ENCODE data around the gene ZCCHC24.
"Not testable (repeated sequence)": the region's sequence is repeated elsewhere in the genome, so short reads cannot be mapped to it uniquely, and the experiment has no call there.

ZCCHC24 gene

DNA sequence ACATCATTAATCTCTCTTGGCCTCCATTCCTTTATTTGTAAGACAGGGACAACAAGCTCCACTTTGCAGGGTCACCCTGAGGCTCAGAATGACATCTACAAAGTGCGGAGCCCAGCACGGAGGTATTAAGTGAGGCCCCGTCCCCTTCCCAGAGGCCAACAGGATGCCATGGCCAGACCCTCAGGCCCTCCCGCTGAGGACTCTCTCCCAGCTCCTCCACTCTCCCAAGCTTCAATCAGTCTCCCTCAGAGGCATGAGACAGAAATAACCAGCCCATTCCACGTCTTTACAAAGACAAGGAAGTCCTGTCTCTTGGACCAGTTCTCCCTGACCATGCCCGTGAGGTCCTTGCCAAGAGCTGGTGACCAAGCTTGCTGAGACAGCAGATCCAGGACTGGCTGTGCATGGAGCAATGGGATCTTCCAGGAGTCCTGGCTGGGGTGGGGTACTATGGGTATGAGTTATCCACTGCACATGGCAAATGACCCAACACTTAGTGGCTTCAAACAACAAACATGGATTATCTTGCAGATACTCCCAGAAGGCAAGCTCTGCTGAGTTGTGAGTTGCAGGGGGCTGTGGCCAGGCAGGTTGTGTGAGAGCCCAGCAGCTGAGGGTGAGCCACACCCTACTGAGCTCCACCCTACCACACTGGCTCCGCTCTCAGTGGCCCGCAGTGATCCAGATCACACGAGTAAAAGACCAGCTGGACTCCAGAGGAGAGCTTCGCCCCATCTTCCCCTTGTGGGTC is 102.4 kb downstream of the ZCCHC24 start:
- no peak for DNase-seq

DNA sequence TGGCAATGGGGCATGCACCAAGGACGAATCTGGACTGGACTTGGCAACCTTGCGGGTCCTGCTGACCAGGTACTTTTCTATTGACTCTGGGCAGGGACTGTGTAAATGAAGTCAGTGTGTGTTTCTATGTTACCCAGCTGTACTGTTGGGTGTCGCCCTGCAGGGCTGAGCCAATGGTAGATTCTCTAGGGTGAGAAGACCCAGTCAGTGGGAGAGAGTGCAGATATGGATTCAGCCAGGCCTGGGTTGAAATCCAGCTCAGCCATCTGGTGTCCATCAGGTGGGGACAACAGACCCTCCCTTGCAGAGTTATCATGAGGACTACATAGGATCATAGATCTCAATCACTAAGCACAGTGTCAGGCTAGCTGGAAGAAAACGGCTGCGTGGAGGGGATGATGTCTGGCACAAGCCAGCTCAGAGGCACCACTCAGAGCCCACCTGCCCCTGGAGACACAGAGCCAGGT is 103.1 kb downstream of the ZCCHC24 start:
- no peak for DNase-seq

- no peak for DNase-seq
Observed at GRCh38 chr10:79340646-79341244, 104.7 kb downstream of the ZCCHC24 start.

DNA sequence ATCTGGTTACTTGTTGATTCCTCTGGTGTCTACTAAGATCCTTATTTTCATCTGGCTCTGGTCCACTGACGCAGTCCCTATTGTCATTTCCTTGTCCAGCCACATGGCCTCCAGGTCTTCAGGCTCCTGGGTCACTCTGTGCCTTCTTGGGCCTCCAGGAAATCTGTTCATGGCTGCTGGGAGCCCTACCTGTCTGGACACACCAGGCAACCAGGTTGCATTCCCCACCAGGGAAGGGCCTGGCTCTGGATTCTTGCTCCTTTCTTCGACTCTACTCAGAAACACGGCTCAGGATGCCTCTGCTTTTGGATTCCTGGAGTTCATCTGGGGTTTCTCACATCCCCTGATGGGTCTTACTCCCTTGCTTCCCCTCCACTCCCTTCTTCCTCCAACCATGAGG is 106.2 kb downstream of the ZCCHC24 start:
- no peak for DNase-seq

GRCh38 chr10:79337783-79338469 is 107.5 kb downstream of the ZCCHC24 start:
- not testable (repeated sequence) for DNase-seq

GRCh38 chr10:79336739-79337138 is 108.7 kb downstream of the ZCCHC24 start:
- no peak for DNase-seq

DNA sequence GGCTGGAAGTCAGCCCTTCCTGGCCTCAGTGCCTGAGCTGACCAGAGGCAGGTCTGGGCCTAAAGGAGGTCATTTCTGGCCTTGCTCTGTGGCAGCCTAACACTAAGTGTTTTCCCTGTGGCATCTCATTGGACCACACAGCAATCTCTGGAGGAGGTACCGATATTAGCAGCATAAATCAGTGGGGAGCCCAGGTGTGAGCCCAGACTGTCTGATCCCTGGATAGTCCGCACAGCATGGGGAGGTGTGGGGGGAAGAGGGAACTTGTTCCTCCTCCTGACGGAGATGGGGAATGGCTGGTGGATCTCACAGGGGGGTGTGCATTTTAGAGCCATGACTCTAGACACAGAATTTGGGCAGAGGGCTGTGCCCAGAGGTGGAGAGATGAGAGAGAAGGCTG is 109.1 kb downstream of the ZCCHC24 start:
- no peak for DNase-seq

- no peak for DNase-seq
Observed at GRCh38 chr10:79335470-79336235, 109.8 kb downstream of the ZCCHC24 start.

GRCh38 chr10:79335094-79335469 is 110.3 kb downstream of the ZCCHC24 start:
- no peak for DNase-seq

DNA sequence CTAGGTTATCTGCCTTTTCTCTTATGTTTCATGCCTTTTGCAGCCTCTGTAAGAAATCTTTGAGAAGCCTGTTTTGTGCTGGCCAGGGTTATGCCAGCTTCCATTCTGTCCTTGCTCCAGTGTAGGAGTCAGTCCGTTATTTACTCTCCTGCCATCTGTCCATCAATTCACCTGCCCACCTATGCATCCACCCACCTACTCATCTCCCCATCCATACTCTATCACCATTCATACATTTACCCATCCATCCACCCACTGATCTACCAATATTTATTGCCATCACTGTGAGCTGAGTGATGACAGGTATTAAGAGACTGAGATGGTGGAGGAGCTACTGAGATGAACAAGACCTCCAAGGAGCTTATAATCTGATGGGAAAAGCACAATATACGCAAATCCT is 110.9 kb downstream of the ZCCHC24 start:
- no peak for DNase-seq

DNA sequence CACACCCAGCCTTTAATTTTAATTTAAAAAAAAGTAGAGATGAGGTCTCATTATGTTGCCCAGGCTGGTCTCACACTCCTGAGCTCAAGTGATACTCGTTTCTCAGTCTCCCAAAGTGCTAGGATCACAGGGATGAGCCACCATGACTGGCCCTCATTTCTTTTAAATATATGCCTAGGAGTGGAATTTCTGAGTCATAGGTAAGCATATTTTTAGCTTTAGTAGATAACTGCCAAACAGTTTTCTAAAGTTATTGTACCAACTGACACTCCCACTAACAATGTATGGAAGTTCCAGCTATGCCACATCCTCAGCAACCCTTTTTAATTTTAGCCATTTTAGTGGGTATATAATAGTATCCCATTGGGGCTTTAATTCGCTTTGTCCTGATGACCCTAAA is 111.9 kb downstream of the ZCCHC24 start:
- no peak for DNase-seq

DNA sequence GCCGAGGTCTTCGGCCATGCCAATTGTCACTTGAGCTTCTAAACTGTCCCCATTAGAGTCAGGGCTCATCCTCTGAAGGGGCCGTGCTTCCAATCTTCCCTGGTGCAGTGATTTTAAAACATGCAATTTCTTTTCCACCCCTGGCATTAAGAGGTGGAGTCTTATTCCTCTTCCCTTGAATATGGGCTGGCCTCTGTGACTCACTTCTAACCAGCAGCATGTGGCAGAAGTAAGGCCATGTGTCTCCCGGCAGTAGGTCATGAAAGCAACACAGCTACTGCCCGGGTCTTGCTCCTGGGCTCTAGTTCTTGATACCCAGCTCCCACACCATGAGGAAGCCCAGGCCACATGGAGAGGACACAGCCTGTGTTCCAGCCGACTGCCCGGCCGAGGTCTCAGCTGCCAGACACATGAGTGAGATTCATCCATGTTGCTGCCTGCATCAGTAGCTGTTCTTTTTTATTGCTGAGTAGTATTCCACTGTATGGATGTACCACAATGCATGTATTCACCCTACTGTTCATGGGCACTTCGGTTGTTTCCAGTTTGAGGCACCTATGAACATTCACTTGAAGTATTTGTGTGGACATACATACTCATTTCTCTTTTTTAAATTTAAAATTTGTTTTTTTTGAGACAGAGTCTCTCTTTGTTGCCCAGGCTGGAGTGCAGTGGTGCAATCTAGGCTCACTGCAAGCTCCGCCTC is 112.7 kb downstream of the ZCCHC24 start:
- not testable (repeated sequence) for DNase-seq
